Activated gamma-delta T cell treated with Interleukin-2 at 50 U/mL for 16 hours (primary cell): ENCODE data around the gene RTRAF.

ENCODE experiments used
- DNase-seq: peaks from one replicate; pipeline ENCODE4 v3.0.0-alpha.2; 2020

Gene RTRAF

GRCh38 chr14:51989293-51990234, at the start of gene RTRAF:
Gene RTRAF (plus strand): TSS chr14:51989546. CDS start chr14:51989640, 94 bp downstream.
- DNase-seq: peak; percentile 88

- no peak for DNase-seq
These were observed 49.5 kb upstream of the RTRAF start for GRCh38 chr14:51939755-51940301.

- no peak for DNase-seq
These were observed 46.4 kb upstream of the RTRAF start for GRCh38 chr14:51942971-51943370.

- no peak for DNase-seq
These were observed 39.3 kb upstream of the RTRAF start for GRCh38 chr14:51950007-51950406.

GRCh38 chr14:51951656-51952055, 37.7 kb upstream of the RTRAF start:
- DNase-seq: no peak

GRCh38 chr14:51954031-51954430, 35.3 kb upstream of the RTRAF start:
- DNase-seq: no peak

- no peak for DNase-seq
These were observed 34.7 kb upstream of the RTRAF start for GRCh38 chr14:51954657-51955056.

GRCh38 chr14:51957950-51958349, 31.4 kb upstream of the RTRAF start:
- no peak for DNase-seq

- DNase-seq: no peak
These were observed 29.4 kb upstream of the RTRAF start for GRCh38 chr14:51959928-51960327.

GRCh38 chr14:51960866-51961265, 28.5 kb upstream of the RTRAF start:
- DNase-seq: no peak

- DNase-seq: no peak
These were observed 26.6 kb upstream of the RTRAF start for GRCh38 chr14:51962711-51963110.

- no peak for DNase-seq
These were observed 26.1 kb upstream of the RTRAF start for GRCh38 chr14:51963286-51963685.

- DNase-seq: no peak
These were observed 21.8 kb upstream of the RTRAF start for GRCh38 chr14:51967521-51967920.

GRCh38 chr14:51969852-51970540, 19.4 kb upstream of the RTRAF start:
- no peak for DNase-seq

- DNase-seq: no peak
These were observed 16.8 kb upstream of the RTRAF start for GRCh38 chr14:51972566-51972965.

- no peak for DNase-seq
These were observed 12.3 kb upstream of the RTRAF start for GRCh38 chr14:51977075-51977474.

- DNase-seq: no peak
These were observed 10.7 kb upstream of the RTRAF start for GRCh38 chr14:51978681-51979085.

GRCh38 chr14:51979088-51979709, 10.1 kb upstream of the RTRAF start:
- DNase-seq: peak; percentile 85

GRCh38 chr14:51981218-51981854, 8.0 kb upstream of the RTRAF start:
- DNase-seq: no peak

GRCh38 chr14:51988221-51988620, 1.1 kb upstream of the RTRAF start:
- no peak for DNase-seq

- no peak for DNase-seq
These were observed 1.1 kb downstream of the RTRAF start for GRCh38 chr14:51990488-51990887.

GRCh38 chr14:51993285-51993920, 4.1 kb downstream of the RTRAF start:
- no peak for DNase-seq
